Uterus (tissue), 2 donors: Measurements from ENCODE around the gene RPL22.

Source experiments
- CTCF ChIP-seq, 4 experiments: fragments of 200-600 bp in 2 of 4; fragments of 450-650 bp in 2 of 4; sonication (generic) in 2 of 4; IDR thresholded peaks; one replicate each; pipeline ENCODE4 v1.5.1; 2016 to 2019; ENCODE audit warnings: antibody characterized with exemption in 4 of 4, mild to moderate bottlenecking in 2 of 4, moderate library complexity in 1 of 4
- POLR2A ChIP-seq, 2 donors: fragments of 450-650 bp; IDR thresholded peaks; one replicate each; pipeline ENCODE4 v1.6.1; 2016; ENCODE audit warnings: antibody characterized with exemption in 2 of 2, mild to moderate bottlenecking in 1 of 2, moderate library complexity in 1 of 2

GRCh38 chr1:6245086-6245868 is 45.9 kb upstream of the RPL22 start:
- TF ChIP-seq CTCF (IDR thresholded peaks at IDR 0.05) (peak; percentile 60 to 96 (median 88)), POLR2A (IDR thresholded peaks at IDR 0.05) (no peak)
